Measurements from ENCODE around the gene PKMYT1. TPM values are rescaled to one million over a fixed set of nuclear protein-coding genes. Genes with fewer than 3 reads are reported as not detected.

Gene PKMYT1
- total and polyA plus RNA-seq, 9 of the 15 experiments (the other 6 are each of a cell fraction or from before 2014, with no cell fraction given): 8.7 to 201 (median 37.8) TPM

- TF ChIP-seq SPI1 (IDR thresholded peaks at IDR 0.05; ENCODE audit: borderline replicate concordance, low read depth, low read length) (peak; percentile 85), PKNOX1 (IDR thresholded peaks at IDR 0.05) (peak; percentile 37; the same call in 1 of the 2 replicates), GTF2F1 (IDR thresholded peaks at IDR 0.05; ENCODE audit: low read depth, low read length) (no peak), ZNF79 (CRISPR knock-in tag; IDR thresholded peaks at IDR 0.05; ENCODE audit: low read depth) (no peak), USF2 (CRISPR knock-in tag; IDR thresholded peaks at IDR 0.05) (no peak), CTCF (IDR thresholded peaks at IDR 0.05 in 2 of 3, conservative IDR thresholded peaks at IDR 0.05 in 1 of 3; ENCODE audit: insufficient read depth in 2 of 3, low read depth in 1 of 3, low read length in 3 of 3) (peak in 1 of 3 experiments; percentile 7; a peak in 1 of 6 replicates), ZNF197 (CRISPR knock-in tag; IDR thresholded peaks at IDR 0.05; ENCODE audit: low read depth) (no peak), RAD21 (CRISPR knock-in tag; conservative IDR thresholded peaks at IDR 0.05 in 1 of 2, IDR thresholded peaks at IDR 0.05 in 1 of 2) (no peak), HNRNPK (IDR thresholded peaks at IDR 0.05; ENCODE audit: low read depth, low read length, poor library complexity, severe bottlenecking) (no peak), KDM2B (CRISPR knock-in tag; IDR thresholded peaks at IDR 0.05) (peak; percentile 80; the same call in 1 of the 2 replicates), RB1 (IDR thresholded peaks at IDR 0.05; ENCODE audit: low read depth) (peak; percentile 51), MAFG (tag; conservative IDR thresholded peaks at IDR 0.05) (no peak), ZBTB26 (CRISPR knock-in tag; IDR thresholded peaks at IDR 0.05) (no peak), ZNF282 (CRISPR knock-in tag; IDR thresholded peaks at IDR 0.05) (peak; percentile 62; the same call in 1 of the 2 replicates), MTA1 (IDR thresholded peaks at IDR 0.05; ENCODE audit: borderline replicate concordance) (no peak), ZNF354B (CRISPR knock-in tag; IDR thresholded peaks at IDR 0.05) (no peak), TFAP4 (CRISPR knock-in tag; IDR thresholded peaks at IDR 0.05; ENCODE audit: borderline replicate concordance) (peak; percentile 39; the same call in 1 of the 2 replicates), HEY1 (CRISPR knock-in tag; IDR thresholded peaks at IDR 0.05; ENCODE audit: borderline replicate concordance) (no peak), ZNF263 (CRISPR knock-in tag; IDR thresholded peaks at IDR 0.05; ENCODE audit: borderline replicate concordance) (no peak), FUS (optimal IDR thresholded peaks at IDR 0.05; ENCODE audit: low read depth, low read length) (no peak), CXXC5 (CRISPR knock-in tag; IDR thresholded peaks at IDR 0.05) (peak; percentile 8; the same call in 1 of the 2 replicates), CREM (IDR thresholded peaks at IDR 0.05; ENCODE audit: low read depth) (0 out of 2 replicates have a peak, but pooled peaks have one; percentile 6)
These were observed 15.5 kb downstream of the PKMYT1 start (continued) for GRCh38 chr16:2964475-2965336.
